HepG2 (cell line): ENCODE results near the gene STARD10. TPM values are rescaled to one million over a fixed set of nuclear protein-coding genes. Genes with fewer than 3 reads are reported as not detected.

Source experiments
- ATAC-seq: fragments of 200-7000 bp; cut with Tn5 transposase; 3 replicates; pipeline ENCODE4 v1.9.1; 2020; ENCODE audit warnings: mild to moderate bottlenecking, moderate library complexity
- BruUV-seq: library from RNA; stranded (reverse); fragments of 400-500 nt; replicated peaks from 2 replicates; lab custom pipeline; 2021; lab: Mats Ljungman, UMichigan
- CTCF ChIA-PET: fragments of 300-600 bp; formaldehyde crosslinking; extraction: SDS; loops from one replicate; lab custom pipeline; 2021; ENCODE audit warnings: low total read pairs, inconsistent platforms, low intra/inter-chr PET ratio; lab: Yijun Ruan, JAX
- POLR2A ChIA-PET: fragments of 350-600 bp; sonication (Branson Sonifier 250); formaldehyde crosslinking; loops from one replicate; lab custom pipeline; 2020; ENCODE audit warnings: antibody characterized with exemption, inconsistent platforms; lab: Yijun Ruan, JAX
- DNase-seq: peaks from one replicate; pipeline ENCODE4 v3.0.0-alpha.2; 2015; ENCODE audit warnings: low spot score
- FAIRE-seq: peaks from 3 replicates; lab custom pipeline; 2011; peaks lifted over from hg19 to GRCh38; lab: Jason Lieb, UNC
- H2AFZ ChIP-seq: one replicate; pipeline ENCODE4 v1.6.1; 2011; ENCODE audit warnings: low read length, inconsistent platforms
- H3K27ac ChIP-seq: fragments of 300-600 bp; 3 replicates; pipeline ENCODE4 v1.8.0; 2011; ENCODE audit warnings: mixed run types, mild to moderate bottlenecking, mixed read lengths, low read length, inconsistent platforms; ENCODE audit not compliant: insufficient read depth; ENCODE audit errors: extremely low read length
- H3K27me3 ChIP-seq, 2 experiments: fragments of 200-600 bp in 1 of 2; 2 replicates in 1 of 2; 3 replicates in 1 of 2; pipeline versions ENCODE4 v1.6.0 to v1.8.0; 2011; ENCODE audit warnings: low read length in 2 of 2, mild to moderate bottlenecking in 2 of 2, moderate library complexity in 2 of 2, inconsistent platforms in 1 of 2; ENCODE audit not compliant: insufficient read depth in 2 of 2, control insufficient read depth in 1 of 2
- H3K36me3 ChIP-seq, 2 experiments: fragments of 200-600 bp in 1 of 2; replicated peaks in 1 of 2; 2 replicates in 1 of 2; 3 replicates in 1 of 2; pipeline versions ENCODE4 v1.5.1 to v1.8.0; 2011; ENCODE audit warnings: low read length in 2 of 2, inconsistent platforms in 1 of 2; ENCODE audit not compliant: insufficient read depth in 2 of 2, control insufficient read depth in 1 of 2
- H3K4me1 ChIP-seq: 2 replicates; pipeline ENCODE4 v1.5.1; 2012; ENCODE audit warnings: low read length, inconsistent platforms; ENCODE audit not compliant: insufficient read depth
- H3K4me2 ChIP-seq: 2 replicates; pipeline ENCODE4 v1.6.0; 2011; ENCODE audit warnings: low read depth, low read length, inconsistent platforms
- H3K4me3 ChIP-seq, 3 experiments: fragments of 200-600 bp in 1 of 3; sonication (generic), shearing (Covaris generic) in 1 of 3; replicated peaks in 1 of 3; 2 replicates each; pipeline ENCODE4 v1.5.1; 2011 to 2016; ENCODE audit warnings: low read length in 3 of 3, inconsistent platforms in 2 of 3, low read depth in 2 of 3, mild to moderate bottlenecking in 2 of 3, control low read depth in 1 of 3, mixed read lengths in 1 of 3; ENCODE audit not compliant: insufficient read depth in 1 of 3
- H3K79me2 ChIP-seq: one replicate; pipeline ENCODE4 v1.6.1; 2011; ENCODE audit warnings: low read length, inconsistent platforms; ENCODE audit not compliant: insufficient read depth
- H3K9ac ChIP-seq: 2 replicates; pipeline ENCODE4 v1.6.0; 2011; ENCODE audit warnings: mild to moderate bottlenecking, low read depth, low read length, inconsistent platforms; ENCODE audit not compliant: insufficient read depth
- H3K9me3 ChIP-seq: 2 replicates; pipeline ENCODE4 v1.5.1; 2012; ENCODE audit warnings: mild to moderate bottlenecking, low read length
- H4K20me1 ChIP-seq: 2 replicates; pipeline ENCODE4 v1.6.0; 2011; ENCODE audit warnings: inconsistent platforms, mild to moderate bottlenecking, low read length, moderate library complexity; ENCODE audit not compliant: insufficient read depth
- AGO2 ChIP-seq: fragments of 200-400 bp; formaldehyde crosslinking; optimal IDR thresholded peaks from 2 replicates; pipeline ENCODE3; 2017; ENCODE audit warnings: mild to moderate bottlenecking, low read depth, low read length, moderate library complexity
- KMT2A ChIP-seq: sonication (generic); formaldehyde crosslinking; IDR thresholded peaks from 2 replicates; pipeline ENCODE4 v1.4.0; 2020; ENCODE audit warnings: missing genetic modification reagents
- MED1 ChIP-seq: sonication (generic); formaldehyde crosslinking; IDR thresholded peaks from 2 replicates; pipeline ENCODE4 v1.4.0; 2020; ENCODE audit warnings: missing genetic modification reagents
- NONO ChIP-seq, 2 experiments: fragments of 450-650 bp in 1 of 2; sonication (generic) in 1 of 2; formaldehyde crosslinking in 1 of 2; IDR thresholded peaks in 1 of 2; conservative IDR thresholded peaks in 1 of 2; 2 replicates each; pipeline versions ENCODE4 v1.6.1 to v1.8.0; 2017 to 2022; ENCODE audit warnings: mild to moderate bottlenecking in 1 of 2, missing genetic modification reagents in 1 of 2, moderate library complexity in 1 of 2
- NR3C1 ChIP-seq: sonication (generic); formaldehyde crosslinking; IDR thresholded peaks from 2 replicates; pipeline ENCODE4 v1.4.0; 2020; ENCODE audit warnings: missing genetic modification reagents
- RBM22 ChIP-seq: fragments of 200-400 bp; formaldehyde crosslinking; optimal IDR thresholded peaks from 2 replicates; pipeline ENCODE3; 2017; ENCODE audit warnings: mild to moderate bottlenecking, low read length, moderate library complexity
- TAF15 ChIP-seq: fragments of 200-400 bp; formaldehyde crosslinking; IDR thresholded peaks from one replicate; pipeline ENCODE4 v1.6.1; 2018; ENCODE audit warnings: mild to moderate bottlenecking, low read depth, low read length; ENCODE audit not compliant: poor library complexity, severe bottlenecking
- WGBS: methylation state at CpG from one replicate; pipeline ENCODE4 v1.1.6; 2017; ENCODE audit warnings: low lambda C conversion rate; 5-methylcytosine and 5-hydroxymethylcytosine counted together
- in situ Hi-C: cut with HindIII; loops from 2 replicates; pipeline ENCODE4 v1.10.0; 2017; ENCODE audit warnings: low pct_unique_long_range_greater_than_20kb; ENCODE audit not compliant: extremely low pct_ligation_motif_present
- intact Hi-C: fragments of 100-400 bp; cut with micrococcal nuclease; formaldehyde crosslinking; loops from one replicate; pipeline ENCODE4 v1.10.0; 2022; ENCODE audit not compliant: unreplicated experiment
- polyA plus RNA-seq, 8 experiments: library from polyadenylated mRNA; depleted of rRNA in 3 of 8; stranded (reverse) in 7 of 8; unstranded in 1 of 8; fragments of >200 nt; fragmentation: Illumina TruSeq in 4 of 8; extraction: Trizol in 4 of 8; gene quantifications; 2 replicates each; pipeline versions ENCODE4 v1.2.1 to v1.2.3, GENCODE V29; 2011 to 2016; ENCODE audit warnings: low read depth in 4 of 8, missing spikeins in 1 of 8, mixed read lengths in 1 of 8; ENCODE audit not compliant: insufficient read depth in 1 of 8
- total RNA-seq, 5 experiments: library from RNA; depleted of rRNA; stranded (reverse); fragments of >200 nt; fragmentation: Illumina TruSeq; extraction: Trizol; gene quantifications; 2 replicates each; pipeline ENCODE4 v1.2.3, GENCODE V29; 2016; ENCODE audit warnings: low read depth in 1 of 5
- TF ChIP-seq, protein P1 (sequence below): sonication (generic); formaldehyde crosslinking; IDR thresholded peaks from 2 replicates; pipeline ENCODE4 v1.4.0; 2020; ENCODE audit warnings: mild to moderate bottlenecking, missing genetic modification reagents, borderline replicate concordance

Gene STARD10
- total and polyA plus RNA-seq, 2 of the 13 experiments (the other 11 are each of a cell fraction or from before 2014, with no cell fraction given), result 260 to 341 TPM

DNA sequence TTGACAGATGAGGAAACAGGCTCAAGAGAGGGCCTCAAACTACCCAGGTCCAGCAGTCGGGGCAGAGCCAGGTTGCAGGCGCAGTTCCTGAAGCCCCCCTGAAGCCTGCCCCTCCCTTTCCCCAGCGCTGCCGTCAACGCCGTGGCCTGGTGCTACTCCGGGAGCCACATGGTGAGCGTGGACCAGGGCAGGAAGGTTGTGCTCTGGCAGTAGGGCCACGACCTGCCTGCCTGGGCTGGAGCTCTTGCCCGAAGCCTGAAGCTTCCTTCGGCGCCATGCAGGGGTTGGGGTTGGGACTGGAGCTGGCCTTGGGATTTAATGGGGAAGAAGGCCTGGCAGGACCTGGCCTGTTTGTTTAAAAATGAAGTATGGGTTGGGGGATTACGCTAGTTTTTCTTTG, 35.3 kb upstream of the STARD10 start:
- WGBS, result 98% methylated on average over 13 of the region's 13 CpGs
- ChIA-PET POLR2A (interaction anchor here (0.9 to 1.4 kb wide), 3 partner anchors 14 to 35 kb away, joined by 3 read pairs; partner anchors contain the start of gene STARD10), CTCF (no interaction called here)
- DNase-seq (no peak), FAIRE-seq (no peak), ATAC-seq (no peak)
- H3K36me3 ChIP-seq, result peaks cover 0 to 5% of the 10 kb centered on the region in 2 experiments; a peak in 2 of 5 replicates
- H3K79me2 ChIP-seq, result no peaks in the 10 kb centered on the region
- TF ChIP-seq, protein P1, sequence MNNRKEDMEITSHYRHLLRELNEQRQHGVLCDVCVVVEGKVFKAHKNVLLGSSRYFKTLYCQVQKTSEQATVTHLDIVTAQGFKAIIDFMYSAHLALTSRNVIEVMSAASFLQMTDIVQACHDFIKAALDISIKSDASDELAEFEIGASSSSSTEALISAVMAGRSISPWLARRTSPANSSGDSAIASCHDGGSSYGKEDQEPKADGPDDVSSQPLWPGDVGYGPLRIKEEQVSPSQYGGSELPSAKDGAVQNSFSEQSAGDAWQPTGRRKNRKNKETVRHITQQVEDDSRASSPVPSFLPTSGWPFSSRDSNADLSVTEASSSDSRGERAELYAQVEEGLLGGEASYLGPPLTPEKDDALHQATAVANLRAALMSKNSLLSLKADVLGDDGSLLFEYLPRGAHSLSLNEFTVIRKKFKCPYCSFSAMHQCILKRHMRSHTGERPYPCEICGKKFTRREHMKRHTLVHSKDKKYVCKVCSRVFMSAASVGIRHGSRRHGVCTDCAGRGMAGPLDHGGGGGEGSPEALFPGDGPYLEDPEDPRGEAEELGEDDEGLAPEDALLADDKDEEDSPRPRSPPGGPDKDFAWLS (CRISPR knock-in tag), result no peak
- TF ChIP-seq KMT2A (no peak), NONO (IDR thresholded peaks at IDR 0.05) (no peak), NONO (CRISPR knock-in tag; conservative IDR thresholded peaks at IDR 0.05) (0 out of 2 replicates have a peak, but pooled peaks have one; percentile 43), TAF15 (no peak), MED1 (CRISPR knock-in tag) (no peak), NR3C1 (CRISPR knock-in tag) (no peak), AGO2 (peak; percentile 82), RBM22 (peak; percentile 8)
- H3K27ac ChIP-seq, result no peak overlapping the region
- intact Hi-C loops, result no loop called here
- no peak overlapping the region for H3K4me2 ChIP-seq
- peaks cover 24% of the 10 kb centered on the region for H3K4me1 ChIP-seq
- no peaks in the 10 kb centered on the region for H3K9me3 ChIP-seq
- no peaks in the 10 kb centered on the region for H3K27me3 ChIP-seq
- no TSS peak for BruUV-seq
- in situ Hi-C loops, result loop anchor here (5.0 kb wide), 1 partner anchor 348 kb away; no protein-coding TSS in a partner anchor
- H3K9ac ChIP-seq, result no peak overlapping the region
- no peaks in the 10 kb centered on the region for H4K20me1 ChIP-seq
- H3K4me3 ChIP-seq, result no peak overlapping the region
- H2AFZ ChIP-seq, result no peak overlapping the region
